Measurements from ENCODE around the gene CIDEB.

DNA sequence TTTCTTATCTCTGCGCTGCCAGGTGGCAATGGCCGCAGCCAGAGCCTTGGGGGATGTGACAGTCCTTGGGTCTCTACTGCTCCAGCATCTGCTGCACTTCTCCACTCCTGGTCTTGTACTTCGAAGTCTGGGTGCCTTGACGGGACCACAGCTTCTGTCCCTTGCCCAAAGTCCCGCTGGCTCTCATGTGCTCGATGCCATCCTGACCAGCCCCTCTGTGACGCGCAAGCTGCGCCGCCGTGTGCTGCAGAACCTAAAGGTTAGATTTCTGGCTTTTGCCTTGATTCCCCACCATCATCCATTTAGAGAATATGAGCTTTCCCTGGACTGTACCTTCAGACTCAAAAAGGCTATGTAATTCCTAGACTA lies 3.8 kb downstream of the CIDEB start:
- TF ChIP-seq, protein P1, sequence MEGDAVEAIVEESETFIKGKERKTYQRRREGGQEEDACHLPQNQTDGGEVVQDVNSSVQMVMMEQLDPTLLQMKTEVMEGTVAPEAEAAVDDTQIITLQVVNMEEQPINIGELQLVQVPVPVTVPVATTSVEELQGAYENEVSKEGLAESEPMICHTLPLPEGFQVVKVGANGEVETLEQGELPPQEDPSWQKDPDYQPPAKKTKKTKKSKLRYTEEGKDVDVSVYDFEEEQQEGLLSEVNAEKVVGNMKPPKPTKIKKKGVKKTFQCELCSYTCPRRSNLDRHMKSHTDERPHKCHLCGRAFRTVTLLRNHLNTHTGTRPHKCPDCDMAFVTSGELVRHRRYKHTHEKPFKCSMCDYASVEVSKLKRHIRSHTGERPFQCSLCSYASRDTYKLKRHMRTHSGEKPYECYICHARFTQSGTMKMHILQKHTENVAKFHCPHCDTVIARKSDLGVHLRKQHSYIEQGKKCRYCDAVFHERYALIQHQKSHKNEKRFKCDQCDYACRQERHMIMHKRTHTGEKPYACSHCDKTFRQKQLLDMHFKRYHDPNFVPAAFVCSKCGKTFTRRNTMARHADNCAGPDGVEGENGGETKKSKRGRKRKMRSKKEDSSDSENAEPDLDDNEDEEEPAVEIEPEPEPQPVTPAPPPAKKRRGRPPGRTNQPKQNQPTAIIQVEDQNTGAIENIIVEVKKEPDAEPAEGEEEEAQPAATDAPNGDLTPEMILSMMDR (IDR thresholded peaks at IDR 0.05): no peak
- TF ChIP-seq SIN3A (IDR thresholded peaks at IDR 0.05; ENCODE audit: borderline replicate concordance, insufficient read depth, low read depth, low read length) (no peak), POLR2AphosphoS5 (IDR thresholded peaks at IDR 0.05; ENCODE audit: low read depth, low read length) (no peak), TCF7L2 (IDR thresholded peaks at IDR 0.05; ENCODE audit: low read depth, low read length) (no peak)
- TF ChIP-seq, protein P2, sequence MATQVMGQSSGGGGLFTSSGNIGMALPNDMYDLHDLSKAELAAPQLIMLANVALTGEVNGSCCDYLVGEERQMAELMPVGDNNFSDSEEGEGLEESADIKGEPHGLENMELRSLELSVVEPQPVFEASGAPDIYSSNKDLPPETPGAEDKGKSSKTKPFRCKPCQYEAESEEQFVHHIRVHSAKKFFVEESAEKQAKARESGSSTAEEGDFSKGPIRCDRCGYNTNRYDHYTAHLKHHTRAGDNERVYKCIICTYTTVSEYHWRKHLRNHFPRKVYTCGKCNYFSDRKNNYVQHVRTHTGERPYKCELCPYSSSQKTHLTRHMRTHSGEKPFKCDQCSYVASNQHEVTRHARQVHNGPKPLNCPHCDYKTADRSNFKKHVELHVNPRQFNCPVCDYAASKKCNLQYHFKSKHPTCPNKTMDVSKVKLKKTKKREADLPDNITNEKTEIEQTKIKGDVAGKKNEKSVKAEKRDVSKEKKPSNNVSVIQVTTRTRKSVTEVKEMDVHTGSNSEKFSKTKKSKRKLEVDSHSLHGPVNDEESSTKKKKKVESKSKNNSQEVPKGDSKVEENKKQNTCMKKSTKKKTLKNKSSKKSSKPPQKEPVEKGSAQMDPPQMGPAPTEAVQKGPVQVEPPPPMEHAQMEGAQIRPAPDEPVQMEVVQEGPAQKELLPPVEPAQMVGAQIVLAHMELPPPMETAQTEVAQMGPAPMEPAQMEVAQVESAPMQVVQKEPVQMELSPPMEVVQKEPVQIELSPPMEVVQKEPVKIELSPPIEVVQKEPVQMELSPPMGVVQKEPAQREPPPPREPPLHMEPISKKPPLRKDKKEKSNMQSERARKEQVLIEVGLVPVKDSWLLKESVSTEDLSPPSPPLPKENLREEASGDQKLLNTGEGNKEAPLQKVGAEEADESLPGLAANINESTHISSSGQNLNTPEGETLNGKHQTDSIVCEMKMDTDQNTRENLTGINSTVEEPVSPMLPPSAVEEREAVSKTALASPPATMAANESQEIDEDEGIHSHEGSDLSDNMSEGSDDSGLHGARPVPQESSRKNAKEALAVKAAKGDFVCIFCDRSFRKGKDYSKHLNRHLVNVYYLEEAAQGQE (IDR thresholded peaks at IDR 0.05; ENCODE audit: insufficient read depth in 1 of 2, low read depth in 2 of 2, low read length in 1 of 2): no peak
